Liver (tissue), 3 donors: ENCODE data around the gene PTP4A2.

Source experiments
- GABPA ChIP-seq, 2 donors: IDR thresholded peaks in 1 of 2; conservative IDR thresholded peaks in 1 of 2; 2 replicates each; pipeline ENCODE4 v1.6.1; 2016; ENCODE audit warnings: antibody characterized with exemption in 2 of 2, mild to moderate bottlenecking in 1 of 2, moderate library complexity in 1 of 2
- REST ChIP-seq: IDR thresholded peaks from 2 replicates; pipeline ENCODE4 v1.6.1; 2016; ENCODE audit warnings: antibody characterized with exemption, mild to moderate bottlenecking
- SP1 ChIP-seq: IDR thresholded peaks from 2 replicates; pipeline ENCODE4 v1.6.1; 2018; ENCODE audit warnings: antibody characterized with exemption, mild to moderate bottlenecking
- TAF1 ChIP-seq: conservative IDR thresholded peaks from 2 replicates; pipeline ENCODE4 v1.6.1; 2016; ENCODE audit warnings: antibody characterized with exemption, mild to moderate bottlenecking
- TF ChIP-seq, protein P1 (sequence below): fragments of 150-350 bp; IDR thresholded peaks from 2 replicates; pipeline ENCODE4 v1.5.1; 2017; ENCODE audit warnings: improper control_type of control experiment, low read depth, low read length; ENCODE audit not compliant: missing input control
- TF ChIP-seq, protein P2 (sequence below): IDR thresholded peaks from 2 replicates; pipeline ENCODE4 v1.6.1; 2016; ENCODE audit warnings: antibody characterized with exemption
- TF ChIP-seq, protein P3 (sequence below): IDR thresholded peaks from 2 replicates; pipeline ENCODE4 v1.6.1; 2016; ENCODE audit warnings: antibody characterized with exemption
- donor health status: healthy.
- donor health status: healthy.

DNA sequence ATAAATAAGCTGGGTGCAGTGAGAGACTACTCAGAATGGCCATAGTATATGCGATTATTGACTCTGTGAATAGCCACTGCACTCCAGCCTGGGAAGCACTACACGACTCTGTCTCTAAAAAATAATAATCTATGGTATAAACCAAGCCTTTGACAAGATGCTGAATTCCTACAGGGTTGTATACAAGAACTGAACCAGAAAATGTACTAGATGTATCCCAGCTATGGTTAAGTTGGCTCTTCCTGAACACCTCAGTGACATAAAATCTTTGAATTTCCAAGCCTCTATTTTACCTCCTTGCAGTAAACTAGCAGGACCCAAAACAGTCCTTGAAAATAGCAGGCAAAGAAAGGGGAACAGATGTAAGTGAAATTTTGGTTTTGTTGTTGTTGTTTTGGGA is 32.5 kb downstream of the PTP4A2 start:
- TF ChIP-seq, protein P1, sequence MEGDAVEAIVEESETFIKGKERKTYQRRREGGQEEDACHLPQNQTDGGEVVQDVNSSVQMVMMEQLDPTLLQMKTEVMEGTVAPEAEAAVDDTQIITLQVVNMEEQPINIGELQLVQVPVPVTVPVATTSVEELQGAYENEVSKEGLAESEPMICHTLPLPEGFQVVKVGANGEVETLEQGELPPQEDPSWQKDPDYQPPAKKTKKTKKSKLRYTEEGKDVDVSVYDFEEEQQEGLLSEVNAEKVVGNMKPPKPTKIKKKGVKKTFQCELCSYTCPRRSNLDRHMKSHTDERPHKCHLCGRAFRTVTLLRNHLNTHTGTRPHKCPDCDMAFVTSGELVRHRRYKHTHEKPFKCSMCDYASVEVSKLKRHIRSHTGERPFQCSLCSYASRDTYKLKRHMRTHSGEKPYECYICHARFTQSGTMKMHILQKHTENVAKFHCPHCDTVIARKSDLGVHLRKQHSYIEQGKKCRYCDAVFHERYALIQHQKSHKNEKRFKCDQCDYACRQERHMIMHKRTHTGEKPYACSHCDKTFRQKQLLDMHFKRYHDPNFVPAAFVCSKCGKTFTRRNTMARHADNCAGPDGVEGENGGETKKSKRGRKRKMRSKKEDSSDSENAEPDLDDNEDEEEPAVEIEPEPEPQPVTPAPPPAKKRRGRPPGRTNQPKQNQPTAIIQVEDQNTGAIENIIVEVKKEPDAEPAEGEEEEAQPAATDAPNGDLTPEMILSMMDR: no peak
- TF ChIP-seq TAF1 (no peak), SP1 (no peak), REST (no peak), GABPA (IDR thresholded peaks at IDR 0.05 in 1 of 2, conservative IDR thresholded peaks at IDR 0.05 in 1 of 2) (no peak)
- TF ChIP-seq, protein P2, sequence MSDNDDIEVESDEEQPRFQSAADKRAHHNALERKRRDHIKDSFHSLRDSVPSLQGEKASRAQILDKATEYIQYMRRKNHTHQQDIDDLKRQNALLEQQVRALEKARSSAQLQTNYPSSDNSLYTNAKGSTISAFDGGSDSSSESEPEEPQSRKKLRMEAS: no peak
- TF ChIP-seq, protein P3, sequence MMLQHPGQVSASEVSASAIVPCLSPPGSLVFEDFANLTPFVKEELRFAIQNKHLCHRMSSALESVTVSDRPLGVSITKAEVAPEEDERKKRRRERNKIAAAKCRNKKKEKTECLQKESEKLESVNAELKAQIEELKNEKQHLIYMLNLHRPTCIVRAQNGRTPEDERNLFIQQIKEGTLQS: no peak
